Neural progenitor cell (in vitro differentiated cells): Measurements from ENCODE around the gene LELP1.
A peak's percentile ranks its signal among the peaks of the same experiment; 100 is the strongest.
"Not testable (repeated sequence)": the region's sequence is repeated elsewhere in the genome, so short reads cannot be mapped to it uniquely, and the experiment has no call there.

ENCODE experiments used
- CTCF ChIP-seq: fragments of 200-600 bp; sonication (generic); IDR thresholded peaks from 2 replicates; pipeline ENCODE4 v1.5.1; 2017; ENCODE audit warnings: antibody characterized with exemption, mild to moderate bottlenecking
- EZH2 ChIP-seq: fragments of 200-600 bp; sonication (generic); IDR thresholded peaks from 2 replicates; pipeline ENCODE4 v1.6.1; 2017; ENCODE audit warnings: antibody characterized with exemption, mild to moderate bottlenecking, moderate library complexity
- EZH2phosphoT487 ChIP-seq: fragments of 200-600 bp; sonication (generic); IDR thresholded peaks from 2 replicates; pipeline ENCODE4 v1.6.1; 2017; ENCODE audit warnings: antibody characterized with exemption

- not testable (repeated sequence) for TF ChIP-seq EZH2phosphoT487, EZH2
- peak; percentile 46 for TF ChIP-seq CTCF
Observed at GRCh38 chr1:153229076-153229829, 26.0 kb downstream of the LELP1 start.
